ENCODE data around the gene PLCXD3. TPM values are rescaled to one million over a fixed set of nuclear protein-coding genes. Genes with fewer than 3 reads are reported as not detected.

The PLCXD3 gene
- polyA plus RNA-seq, 1 of the 3 experiments (the other 2 are of a cell fraction): 0.15 TPM

DNA sequence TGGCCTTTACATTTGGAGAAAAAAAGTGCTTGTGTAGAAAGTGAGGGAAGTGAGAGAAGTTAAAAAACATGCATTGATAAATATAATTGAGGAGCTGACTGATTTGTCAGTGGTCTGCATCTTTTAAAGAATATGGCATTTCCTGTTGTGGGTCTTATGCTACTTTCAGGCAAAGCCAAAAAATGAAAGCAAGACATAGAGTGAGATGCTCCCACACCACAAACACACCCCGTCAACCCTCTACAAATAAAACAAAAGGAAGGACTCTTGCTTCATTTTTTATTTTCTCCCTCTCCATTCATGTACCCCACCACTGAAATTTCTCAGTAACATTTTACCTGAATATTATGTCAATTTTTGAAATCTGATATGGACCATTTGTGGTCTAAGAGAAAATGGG is 22.1 kb upstream of the PLCXD3 start:
- Histone ChIP-seq H3K9me3 (no peaks in the 10 kb centered on the region), H4K20me1 (ENCODE audit: insufficient read depth) (no peaks in the 10 kb centered on the region), H3K9me2 (no peaks in the 10 kb centered on the region), H3K27me3 (ENCODE audit: insufficient read depth) (no peaks in the 10 kb centered on the region), H2AFZ (ENCODE audit: low read depth) (no peak overlapping the region), H3K36me3 (replicated peaks in 1 of 2; ENCODE audit: control insufficient read depth in 1 of 2, insufficient read depth in 2 of 2, low read length in 1 of 2) (no peaks in the 10 kb centered on the region), H3K4me2 (no peak overlapping the region), H3K27ac (ENCODE audit: low read depth in 2 of 2, low read length in 1 of 2) (no peak overlapping the region), H3K79me2 (ENCODE audit: insufficient read depth) (no peaks in the 10 kb centered on the region), H3K4me3 (ENCODE audit: low read depth in 2 of 2, low read length in 1 of 2) (no peak overlapping the region), H3K9ac (no peak overlapping the region), H3F3A (replicated peaks; ENCODE audit: insufficient read depth) (peaks cover 4% of the 10 kb centered on the region), H3K4me1 (ENCODE audit: control insufficient read depth in 1 of 2, insufficient read depth in 2 of 2, low read depth in 1 of 2, low read length in 1 of 2) (no peaks in the 10 kb centered on the region)
- TF ChIP-seq FOSL2 (IDR thresholded peaks at IDR 0.05; ENCODE audit: borderline replicate concordance, low read depth): no peak
- no peak for TF ChIP-seq MXI1 (IDR thresholded peaks at IDR 0.05; ENCODE audit: low read depth, low read length)
- TF ChIP-seq EZH2phosphoT487 (IDR thresholded peaks at IDR 0.05; ENCODE audit: borderline replicate concordance, low read depth): no peak
- TF ChIP-seq, protein P1, sequence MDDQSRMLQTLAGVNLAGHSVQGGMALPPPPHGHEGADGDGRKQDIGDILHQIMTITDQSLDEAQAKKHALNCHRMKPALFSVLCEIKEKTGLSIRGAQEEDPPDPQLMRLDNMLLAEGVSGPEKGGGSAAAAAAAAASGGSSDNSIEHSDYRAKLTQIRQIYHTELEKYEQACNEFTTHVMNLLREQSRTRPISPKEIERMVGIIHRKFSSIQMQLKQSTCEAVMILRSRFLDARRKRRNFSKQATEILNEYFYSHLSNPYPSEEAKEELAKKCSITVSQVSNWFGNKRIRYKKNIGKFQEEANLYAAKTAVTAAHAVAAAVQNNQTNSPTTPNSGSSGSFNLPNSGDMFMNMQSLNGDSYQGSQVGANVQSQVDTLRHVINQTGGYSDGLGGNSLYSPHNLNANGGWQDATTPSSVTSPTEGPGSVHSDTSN (IDR thresholded peaks at IDR 0.05): no peak
- 38% methylated on average over 1 of the region's 1 CpG for WGBS (ENCODE audit: low lambda C conversion rate)
- POLR2A ChIA-PET: no interaction called here
- DNase-seq: no peak
- CTCF ChIA-PET: interaction anchor here (1.6 kb wide), 1 partner anchor 27 kb away, joined by 4 read pairs; no protein-coding TSS in a partner anchor

DNA sequence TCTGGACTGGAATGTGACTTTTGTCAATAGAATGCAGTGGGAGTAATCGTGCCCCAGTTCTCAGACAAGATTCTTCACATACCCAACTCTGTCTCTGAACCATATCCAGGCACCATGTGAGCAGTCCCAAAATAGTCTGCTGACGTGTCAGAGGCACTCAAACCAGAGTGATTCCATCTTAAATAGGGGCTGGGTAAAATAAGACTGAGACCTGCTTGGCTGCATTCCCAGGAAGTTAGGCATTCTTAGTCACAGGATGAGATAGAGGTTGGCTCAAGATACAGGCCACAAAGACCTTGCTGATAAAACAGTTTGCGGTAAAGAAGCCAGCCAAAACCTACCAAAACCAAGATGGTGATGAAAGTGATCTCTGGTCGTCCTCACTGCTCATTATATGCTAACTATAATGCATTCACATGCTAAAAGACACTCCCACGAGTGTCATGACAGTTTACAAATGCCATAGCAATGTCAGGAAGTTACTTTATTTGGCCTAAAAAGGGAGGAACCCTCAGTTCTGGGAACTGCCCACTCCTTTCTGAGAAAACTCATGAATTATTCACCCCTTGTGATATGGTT is 16.9 kb upstream of the PLCXD3 start:
- Histone ChIP-seq H3K79me2 (ENCODE audit: insufficient read depth) (no peaks in the 10 kb centered on the region), H2AFZ (ENCODE audit: low read depth) (no peak overlapping the region), H3K27me3 (ENCODE audit: insufficient read depth) (no peaks in the 10 kb centered on the region), H3K9ac (no peak overlapping the region), H3K4me3 (ENCODE audit: low read depth in 2 of 2, low read length in 1 of 2) (no peak overlapping the region), H3K36me3 (replicated peaks in 1 of 2; ENCODE audit: control insufficient read depth in 1 of 2, insufficient read depth in 2 of 2, low read length in 1 of 2) (no peaks in the 10 kb centered on the region), H4K20me1 (ENCODE audit: insufficient read depth) (no peaks in the 10 kb centered on the region), H3K4me1 (ENCODE audit: control insufficient read depth in 1 of 2, insufficient read depth in 2 of 2, low read depth in 1 of 2, low read length in 1 of 2) (peaks cover 0 to 5% of the 10 kb centered on the region in 2 experiments; a peak in 2 of 4 replicates), H3K9me2 (no peaks in the 10 kb centered on the region), H3F3A (replicated peaks; ENCODE audit: insufficient read depth) (peaks cover 11% of the 10 kb centered on the region), H3K4me2 (no peak overlapping the region), H3K9me3 (no peaks in the 10 kb centered on the region), H3K27ac (ENCODE audit: low read depth in 2 of 2, low read length in 1 of 2) (peak overlapping the region in 1 of 2 experiments; percentile 61; a peak in 3 of 4 replicates)
- 6% methylated on average over 5 of the region's 5 CpGs for WGBS (ENCODE audit: low lambda C conversion rate)
- no peak for DNase-seq
- POLR2A ChIA-PET: no interaction called here
- CTCF ChIA-PET: no interaction called here
- TF ChIP-seq NFIC (IDR thresholded peaks at IDR 0.05; ENCODE audit: borderline replicate concordance) (peak; percentile 99), TAF1 (IDR thresholded peaks at IDR 0.05; ENCODE audit: borderline replicate concordance, low read depth, low read length) (no peak), RAD21 (IDR thresholded peaks at IDR 0.05; ENCODE audit: low read length) (no peak), YY1 (IDR thresholded peaks at IDR 0.05; ENCODE audit: low read depth) (peak; percentile 67), EP300 (IDR thresholded peaks at IDR 0.05; ENCODE audit: borderline replicate concordance in 1 of 2, low read depth in 1 of 2, low read length in 1 of 2) (peak in 1 of 2 experiments; percentile 98; a peak in 2 of 4 replicates), TEAD4 (IDR thresholded peaks at IDR 0.05; ENCODE audit: borderline replicate concordance, insufficient read depth) (peak; percentile 96), POLR2AphosphoS5 (IDR thresholded peaks at IDR 0.05; ENCODE audit: low read depth, low read length) (peak; percentile 65; the same call in 1 of the 2 replicates), FOSL2 (IDR thresholded peaks at IDR 0.05; ENCODE audit: borderline replicate concordance, low read depth) (peak; percentile 88), FOXJ3 (CRISPR knock-in tag; IDR thresholded peaks at IDR 0.05) (no peak), RCOR1 (IDR thresholded peaks at IDR 0.05; ENCODE audit: low read length) (no peak), RXRA (IDR thresholded peaks at IDR 0.05; ENCODE audit: borderline replicate concordance, low read depth) (peak; percentile 82; the same call in 1 of the 2 replicates), GABPA (IDR thresholded peaks at IDR 0.05; ENCODE audit: low read depth) (peak; percentile 15; the same call in 1 of the 2 replicates), TCF12 (IDR thresholded peaks at IDR 0.05) (peak; percentile 96), FOXM1 (IDR thresholded peaks at IDR 0.05; ENCODE audit: low read depth) (peak; percentile 92), MEF2A (IDR thresholded peaks at IDR 0.05; ENCODE audit: borderline replicate concordance, low read depth) (peak; percentile 99)
- TF ChIP-seq, protein P1 (IDR thresholded peaks at IDR 0.05): peak; percentile 94
- TF ChIP-seq, protein P2, sequence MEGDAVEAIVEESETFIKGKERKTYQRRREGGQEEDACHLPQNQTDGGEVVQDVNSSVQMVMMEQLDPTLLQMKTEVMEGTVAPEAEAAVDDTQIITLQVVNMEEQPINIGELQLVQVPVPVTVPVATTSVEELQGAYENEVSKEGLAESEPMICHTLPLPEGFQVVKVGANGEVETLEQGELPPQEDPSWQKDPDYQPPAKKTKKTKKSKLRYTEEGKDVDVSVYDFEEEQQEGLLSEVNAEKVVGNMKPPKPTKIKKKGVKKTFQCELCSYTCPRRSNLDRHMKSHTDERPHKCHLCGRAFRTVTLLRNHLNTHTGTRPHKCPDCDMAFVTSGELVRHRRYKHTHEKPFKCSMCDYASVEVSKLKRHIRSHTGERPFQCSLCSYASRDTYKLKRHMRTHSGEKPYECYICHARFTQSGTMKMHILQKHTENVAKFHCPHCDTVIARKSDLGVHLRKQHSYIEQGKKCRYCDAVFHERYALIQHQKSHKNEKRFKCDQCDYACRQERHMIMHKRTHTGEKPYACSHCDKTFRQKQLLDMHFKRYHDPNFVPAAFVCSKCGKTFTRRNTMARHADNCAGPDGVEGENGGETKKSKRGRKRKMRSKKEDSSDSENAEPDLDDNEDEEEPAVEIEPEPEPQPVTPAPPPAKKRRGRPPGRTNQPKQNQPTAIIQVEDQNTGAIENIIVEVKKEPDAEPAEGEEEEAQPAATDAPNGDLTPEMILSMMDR (IDR thresholded peaks at IDR 0.05): no peak
- TF ChIP-seq, protein P3, sequence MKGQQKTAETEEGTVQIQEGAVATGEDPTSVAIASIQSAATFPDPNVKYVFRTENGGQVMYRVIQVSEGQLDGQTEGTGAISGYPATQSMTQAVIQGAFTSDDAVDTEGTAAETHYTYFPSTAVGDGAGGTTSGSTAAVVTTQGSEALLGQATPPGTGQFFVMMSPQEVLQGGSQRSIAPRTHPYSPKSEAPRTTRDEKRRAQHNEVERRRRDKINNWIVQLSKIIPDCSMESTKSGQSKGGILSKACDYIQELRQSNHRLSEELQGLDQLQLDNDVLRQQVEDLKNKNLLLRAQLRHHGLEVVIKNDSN (IDR thresholded peaks at IDR 0.05; ENCODE audit: borderline replicate concordance, low read depth): peak; percentile 66; the same call in 1 of the 2 replicates
- TF ChIP-seq, protein P4, sequence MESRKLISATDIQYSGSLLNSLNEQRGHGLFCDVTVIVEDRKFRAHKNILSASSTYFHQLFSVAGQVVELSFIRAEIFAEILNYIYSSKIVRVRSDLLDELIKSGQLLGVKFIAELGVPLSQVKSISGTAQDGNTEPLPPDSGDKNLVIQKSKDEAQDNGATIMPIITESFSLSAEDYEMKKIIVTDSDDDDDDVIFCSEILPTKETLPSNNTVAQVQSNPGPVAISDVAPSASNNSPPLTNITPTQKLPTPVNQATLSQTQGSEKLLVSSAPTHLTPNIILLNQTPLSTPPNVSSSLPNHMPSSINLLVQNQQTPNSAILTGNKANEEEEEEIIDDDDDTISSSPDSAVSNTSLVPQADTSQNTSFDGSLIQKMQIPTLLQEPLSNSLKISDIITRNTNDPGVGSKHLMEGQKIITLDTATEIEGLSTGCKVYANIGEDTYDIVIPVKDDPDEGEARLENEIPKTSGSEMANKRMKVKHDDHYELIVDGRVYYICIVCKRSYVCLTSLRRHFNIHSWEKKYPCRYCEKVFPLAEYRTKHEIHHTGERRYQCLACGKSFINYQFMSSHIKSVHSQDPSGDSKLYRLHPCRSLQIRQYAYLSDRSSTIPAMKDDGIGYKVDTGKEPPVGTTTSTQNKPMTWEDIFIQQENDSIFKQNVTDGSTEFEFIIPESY (IDR thresholded peaks at IDR 0.05; ENCODE audit: borderline replicate concordance, low read depth): peak; percentile 83

Measured in SK-N-SH (cell line).